Measurements from ENCODE around the gene LGALS3. TPM values are rescaled to one million over a fixed set of nuclear protein-coding genes. Genes with fewer than 3 reads are reported as not detected.
A peak's percentile ranks its signal among the peaks of the same experiment; 100 is the strongest.
"Not testable (repeated sequence)": the region's sequence is repeated elsewhere in the genome, so short reads cannot be mapped to it uniquely, and the experiment has no call there.

LGALS3 gene
- 100 to 1,000 TPM; 148 to 189 TPM for total RNA-seq
- long read RNA-seq, donor 1, transcript LGALS3-201 (6 exons, 1,146 nt): major isoform, 72 of 80 reads
- long read RNA-seq, donor 1, partial matches to known transcripts: 1 of 80 reads
- long read RNA-seq, donor 1, other reads (novel, unspliced or antisense): 6 of 80 reads
- long read RNA-seq, donor 2, transcript LGALS3-201 (6 exons, 1,146 nt): major isoform, 294 of 330 reads
- long read RNA-seq, donor 2, transcript LGALS3-207 (4 exons, 1,734 nt): minor isoform, 7 of 330 reads
- long read RNA-seq, donor 2, partial matches to known transcripts: 7 of 330 reads
- long read RNA-seq, donor 2, other reads (novel, unspliced or antisense): 22 of 330 reads

GRCh38 chr14:55129086-55129427, at the start of gene LGALS3:
Gene LGALS3 (plus strand): TSS chr14:55129252. CDS start chr14:55137374, 8,122 bp downstream.
- DNase-seq (ENCODE audit: low spot score): peak; percentile 90
- intact Hi-C loops (cut with DNase I): no loop called here

GRCh38 chr14:55079961-55080360, 49.1 kb upstream of the LGALS3 start:
- intact Hi-C loops (cut with DNase I); DNase-seq (ENCODE audit: low spot score): not testable (repeated sequence)

GRCh38 chr14:55084401-55085059, 44.5 kb upstream of the LGALS3 start:
- intact Hi-C loops (cut with DNase I): no loop called here
- DNase-seq (ENCODE audit: low spot score): no peak

- intact Hi-C loops (cut with DNase I): no loop called here
- no peak for DNase-seq (ENCODE audit: low spot score)
Measured at GRCh38 chr14:55085060-55085660, 43.9 kb upstream of the LGALS3 start.

GRCh38 chr14:55086938-55087337, 42.1 kb upstream of the LGALS3 start:
- no peak for DNase-seq (ENCODE audit: low spot score)
- intact Hi-C loops (cut with DNase I): no loop called here

GRCh38 chr14:55088356-55088755, 40.7 kb upstream of the LGALS3 start:
- no peak for DNase-seq (ENCODE audit: low spot score)
- intact Hi-C loops (cut with DNase I): no loop called here

- intact Hi-C loops (cut with DNase I): loop anchor here (5.0 to 10.0 kb wide), 3 partner anchors 40 to 1438 kb away; no protein-coding TSS in a partner anchor
- no peak for DNase-seq (ENCODE audit: low spot score)
Measured at GRCh38 chr14:55092341-55092740, 36.7 kb upstream of the LGALS3 start.

GRCh38 chr14:55094292-55095157, 34.5 kb upstream of the LGALS3 start:
- intact Hi-C loops (cut with DNase I): loop anchor here (5.0 to 10.0 kb wide), 3 partner anchors 38 to 1440 kb away; no protein-coding TSS in a partner anchor
- DNase-seq (ENCODE audit: low spot score): no peak

GRCh38 chr14:55097881-55098560, 31.0 kb upstream of the LGALS3 start:
- DNase-seq (ENCODE audit: low spot score): no peak

GRCh38 chr14:55098561-55098898, 30.5 kb upstream of the LGALS3 start:
- DNase-seq (ENCODE audit: low spot score): no peak
- intact Hi-C loops (cut with DNase I): loop anchor here in 1 of 2 donors (10.0 kb wide), 1 partner anchor 1444 kb away; no protein-coding TSS in a partner anchor

More at GRCh38 chr14:55097881-55098560, 31.0 kb upstream of the LGALS3 start:
- intact Hi-C loops (cut with DNase I): loop anchor here in 1 of 2 donors (10.0 kb wide), 1 partner anchor 1443 kb away; no protein-coding TSS in a partner anchor

- no peak for DNase-seq (ENCODE audit: low spot score)
- intact Hi-C loops (cut with DNase I): loop anchor here in 1 of 2 donors (10.0 kb wide), 1 partner anchor 1445 kb away; no protein-coding TSS in a partner anchor
Measured at GRCh38 chr14:55099756-55100155, 29.3 kb upstream of the LGALS3 start.

GRCh38 chr14:55101698-55102097, 27.4 kb upstream of the LGALS3 start:
- intact Hi-C loops (cut with DNase I): no loop called here
- no peak for DNase-seq (ENCODE audit: low spot score)

- DNase-seq (ENCODE audit: low spot score): peak; percentile 92
Measured at GRCh38 chr14:55102141-55102621, 26.9 kb upstream of the LGALS3 start.

GRCh38 chr14:55103005-55103640, 25.9 kb upstream of the LGALS3 start:
- intact Hi-C loops (cut with DNase I): no loop called here
- peak; percentile 90 for DNase-seq (ENCODE audit: low spot score)

More at GRCh38 chr14:55102141-55102621, 26.9 kb upstream of the LGALS3 start:
- intact Hi-C loops (cut with DNase I): no loop called here

- DNase-seq (ENCODE audit: low spot score): no peak
Measured at GRCh38 chr14:55103971-55104954, 24.8 kb upstream of the LGALS3 start.

GRCh38 chr14:55105991-55106390, 23.1 kb upstream of the LGALS3 start:
- intact Hi-C loops (cut with DNase I): no loop called here
- no peak for DNase-seq (ENCODE audit: low spot score)

More at GRCh38 chr14:55103971-55104954, 24.8 kb upstream of the LGALS3 start:
- intact Hi-C loops (cut with DNase I): no loop called here

Measured in posterior vena cava (tissue), 2 donors.